Prostate gland (tissue), 2 donors: ENCODE results near the gene TMEM222.

Experiments
- CTCF ChIP-seq, 4 experiments: fragments of 200-600 bp in 2 of 4; fragments of 450-650 bp in 2 of 4; sonication (generic) in 2 of 4; IDR thresholded peaks; 1 replicate in 3 of 4; 2 replicates in 1 of 4; pipeline ENCODE4 v1.5.1; 2016 to 2019; ENCODE audit warnings: antibody characterized with exemption in 4 of 4, mild to moderate bottlenecking in 2 of 4, moderate library complexity in 2 of 4
- POLR2A ChIP-seq: fragments of 450-650 bp; IDR thresholded peaks from one replicate; pipeline ENCODE4 v1.6.1; 2016; ENCODE audit warnings: antibody characterized with exemption, mild to moderate bottlenecking
- POLR2AphosphoS5 ChIP-seq: sonication (generic); formaldehyde crosslinking; IDR thresholded peaks from one replicate; pipeline ENCODE4 v1.6.1; 2017; ENCODE audit warnings: antibody characterized with exemption

- TF ChIP-seq CTCF (IDR thresholded peaks at IDR 0.05) (no peak), POLR2A (no peak), POLR2AphosphoS5 (no peak)
Observed at GRCh38 chr1:27372808-27373690, 51.1 kb downstream of the TMEM222 start.
